Sigmoid colon (tissue), 4 donors: Measurements from ENCODE around the gene PGR.

Experiments
- CTCF ChIP-seq, 4 experiments: fragments of 450-650 bp in 3 of 4; fragments of 200-600 bp in 1 of 4; IDR thresholded peaks; one replicate each; pipeline ENCODE4 v1.5.1; 2016 to 2019; ENCODE audit warnings: antibody characterized with exemption in 4 of 4, mild to moderate bottlenecking in 3 of 4, moderate library complexity in 2 of 4
- EP300 ChIP-seq, 4 donors: sonication (generic); formaldehyde crosslinking; IDR thresholded peaks; one replicate each; pipeline ENCODE4 v1.6.1; 2017; ENCODE audit warnings: antibody characterized with exemption in 4 of 4
- POLR2AphosphoS5 ChIP-seq, 4 donors: sonication (generic); formaldehyde crosslinking; IDR thresholded peaks; one replicate each; pipeline ENCODE4 v1.6.1; 2017; ENCODE audit warnings: antibody characterized with exemption in 4 of 4

- TF ChIP-seq CTCF (IDR thresholded peaks at IDR 0.05) (no peak), POLR2AphosphoS5 (IDR thresholded peaks at IDR 0.05) (no peak), EP300 (IDR thresholded peaks at IDR 0.05) (no peak)
These were observed 46.8 kb downstream of the PGR start for GRCh38 chr11:101082813-101083212.
